Uterus (tissue), 4 donors: ENCODE results near the gene C12orf76. TPM values are rescaled to one million over a fixed set of nuclear protein-coding genes. Genes with fewer than 3 reads are reported as not detected.

Source experiments
- small RNA-seq: library from RNA; depleted of rRNA; stranded (forward); fragments of <200 nt; gene quantifications from one replicate; pipeline ENCODE3, GENCODE V24; 2016
- total RNA-seq, 4 donors: library from RNA; depleted of rRNA in 3 of 4; stranded (reverse); fragments of >200 nt in 3 of 4; gene quantifications; one replicate each; pipeline versions ENCODE4 v1.1.0 to v1.2.4, GENCODE V29; 2014 to 2023
- donor health status: DM: yes; HTN: yes; CAD: no.

C12orf76 gene
- total RNA-seq, 4 donors from 2014 or later, result 18.2 to 35.5 (median 28.4) TPM

Small RNAs within 50 kb of the gene (small RNA-seq; reads per million reads assigned to genes)
- not detected for gene AC007546.2

Other genes starting within 250 kb of the C12orf76 start
- under 1 TPM in 2 of 4 donors, not detected in 2; 0.34 to 0.55 TPM for gene TRPV4, start 215.1 kb downstream of the C12orf76 start, total RNA-seq
- 10 to 100 TPM in 3 of 4 donors, 1 to 10 TPM in 1; 8.7 to 53.9 (median 24.6) TPM for gene GLTP, start 168.0 kb downstream of the C12orf76 start, total RNA-seq
- 10 to 100 TPM in 3 of 4 donors, 1 to 10 TPM in 1; 5.9 to 19.0 (median 12.8) TPM for gene TCHP, start 148.2 kb downstream of the C12orf76 start, total RNA-seq
- gene GIT2, start 52.2 kb downstream of the C12orf76 start, total RNA-seq, result 10 to 100 TPM; 30.3 to 55.7 (median 47.0) TPM
- gene ANKRD13A, start 49.1 kb downstream of the C12orf76 start, total RNA-seq, result 10 to 100 TPM; 13.1 to 54.3 (median 37.7) TPM
- gene IFT81, start 75.8 kb upstream of the C12orf76 start, total RNA-seq, result 10 to 100 TPM in 3 of 4 donors, 1 to 10 TPM in 1; 6.9 to 40.6 (median 20.7) TPM
- 100 to 1,000 TPM in 2 of 4 donors, 10 to 100 TPM in 2; 61.5 to 173 (median 97.9) TPM for gene ATP2A2, start 232.7 kb upstream of the C12orf76 start, total RNA-seq